GM21529 (cell line): ENCODE results near the gene ZC3H10.
"Not testable (repeated sequence)": the region's sequence is repeated elsewhere in the genome, so short reads cannot be mapped to it uniquely, and the experiment has no call there.

ENCODE experiments used
- ATAC-seq: cut with Tn5 transposase; IDR thresholded peaks from one replicate; pipeline ENCODE4 v1.9.1; 2021; ENCODE audit not compliant: unreplicated experiment

The ZC3H10 gene

GRCh38 chr12:56153678-56154065 is 35.6 kb downstream of the ZC3H10 start:
- ATAC-seq: no peak

- ATAC-seq: no peak
Observed at GRCh38 chr12:56154246-56154771, 36.2 kb downstream of the ZC3H10 start.

DNA sequence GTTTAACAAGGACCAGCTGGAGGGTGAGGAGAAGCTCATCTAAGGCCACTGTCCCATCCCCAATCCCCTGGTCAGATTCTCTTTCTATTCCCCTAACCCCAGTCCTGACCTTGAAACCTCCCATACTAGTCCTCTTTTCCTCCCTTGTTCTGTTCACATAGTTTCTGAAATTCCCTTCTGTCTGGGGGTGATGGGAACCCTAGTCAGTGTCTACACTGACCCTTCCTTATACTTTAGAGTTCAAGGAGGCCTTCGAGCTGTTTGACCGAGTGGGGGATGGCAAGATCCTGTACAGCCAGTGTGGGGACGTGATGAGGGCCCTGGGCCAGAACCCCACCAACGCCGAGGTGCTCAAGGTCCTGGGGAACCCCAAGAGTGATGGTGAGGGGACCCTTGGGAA is 36.8 kb downstream of the ZC3H10 start:
- no peak for ATAC-seq

DNA sequence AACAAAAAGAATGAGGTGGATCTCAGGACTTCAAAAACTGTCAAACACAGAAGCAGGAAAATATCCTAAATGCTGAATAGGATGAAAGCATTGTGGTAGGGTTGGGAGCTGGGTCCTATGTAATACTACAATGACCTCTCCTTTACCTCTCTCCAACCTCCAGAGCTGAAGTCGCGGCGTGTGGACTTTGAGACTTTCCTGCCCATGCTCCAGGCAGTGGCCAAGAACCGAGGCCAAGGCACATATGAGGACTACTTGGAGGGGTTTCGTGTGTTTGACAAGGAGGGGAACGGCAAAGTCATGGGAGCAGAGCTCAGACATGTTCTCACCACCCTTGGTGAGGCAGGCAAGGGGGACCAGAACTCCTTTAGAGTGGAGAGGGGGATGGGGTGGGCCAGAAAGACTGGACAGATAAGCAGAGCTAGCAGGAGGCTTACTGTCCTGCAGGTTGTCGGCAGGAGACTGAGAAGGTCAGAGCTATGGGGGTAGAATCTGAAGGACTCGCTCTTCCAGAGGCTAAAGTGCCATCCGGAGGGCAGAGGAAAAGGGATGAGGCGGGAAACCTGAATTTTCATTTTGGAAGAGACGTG is 37.3 kb downstream of the ZC3H10 start:
- no peak for ATAC-seq

GRCh38 chr12:56156464-56157200 is 38.6 kb downstream of the ZC3H10 start:
- not testable (repeated sequence) for ATAC-seq

- peak; percentile 33 for ATAC-seq
Observed at GRCh38 chr12:56157201-56158028, 39.3 kb downstream of the ZC3H10 start.

GRCh38 chr12:56158029-56158925 is 40.2 kb downstream of the ZC3H10 start, which contains the start of gene MYL6:
Gene MYL6 (plus strand): TSS chr12:56158359. CDS start chr12:56158402, 43 bp downstream.
- peak; percentile 73 for ATAC-seq

- no peak for ATAC-seq
Observed at GRCh38 chr12:56158926-56159461, 40.9 kb downstream of the ZC3H10 start.

- no peak for ATAC-seq
Observed at GRCh38 chr12:56159482-56160192, 41.6 kb downstream of the ZC3H10 start.

DNA sequence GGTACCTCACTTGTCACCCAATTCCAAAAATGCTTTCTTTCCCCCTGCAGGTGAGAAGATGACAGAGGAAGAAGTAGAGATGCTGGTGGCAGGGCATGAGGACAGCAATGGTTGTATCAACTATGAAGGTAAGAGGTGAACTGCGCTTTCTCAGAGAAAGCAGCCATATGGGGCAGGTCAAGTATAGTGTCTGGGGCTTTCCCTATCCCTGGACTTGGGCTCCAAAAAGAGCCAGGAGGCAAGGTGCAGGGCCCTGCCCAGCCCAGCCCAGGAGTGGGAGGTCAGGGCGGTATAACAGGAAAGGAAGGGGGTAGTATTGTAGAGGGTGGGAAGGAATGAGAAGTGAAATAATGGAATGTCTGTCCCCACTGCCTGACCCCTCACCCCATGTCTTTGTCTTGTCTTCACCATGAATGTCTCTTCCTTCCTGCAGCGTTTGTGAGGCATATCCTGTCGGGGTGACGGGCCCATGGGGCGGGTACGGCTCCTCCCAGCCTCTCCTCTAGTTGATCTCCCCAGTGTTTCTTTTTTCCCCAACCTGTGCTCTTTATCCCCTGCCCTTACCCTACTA is 42.2 kb downstream of the ZC3H10 start:
- no peak for ATAC-seq

GRCh38 chr12:56160894-56161689 is 43.0 kb downstream of the ZC3H10 start:
- no peak for ATAC-seq

DNA sequence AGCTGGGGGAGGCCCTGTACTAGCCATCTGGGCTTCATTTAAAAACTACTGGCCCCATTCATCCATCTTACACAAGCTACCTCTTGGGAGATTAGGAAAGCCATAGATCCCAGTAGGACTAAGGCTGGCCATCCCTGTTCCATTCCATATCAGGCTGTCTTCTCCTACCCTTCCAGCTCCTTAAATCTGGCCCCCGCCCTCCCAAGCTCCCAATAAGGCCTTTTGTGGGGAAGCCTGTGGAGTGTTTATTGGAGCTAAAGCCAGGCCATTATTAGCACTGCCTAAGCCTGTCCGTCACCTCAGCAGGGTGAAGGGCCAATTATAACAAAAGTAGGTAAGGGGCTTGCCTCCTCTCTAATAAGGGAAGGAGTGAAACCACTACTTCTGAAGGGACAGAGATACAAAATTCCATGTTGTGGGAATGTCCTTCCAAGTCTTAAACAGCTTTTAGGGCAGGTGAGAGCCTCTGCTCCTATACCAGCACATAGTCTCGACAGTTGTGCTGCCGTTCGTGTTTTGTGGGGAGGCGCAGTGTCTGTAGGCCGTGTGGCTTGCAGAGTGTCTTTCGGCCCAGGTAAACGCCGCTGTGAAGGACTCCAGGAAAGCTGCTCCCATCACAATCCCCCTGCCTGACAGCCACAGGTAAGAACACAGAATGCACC is 43.8 kb downstream of the ZC3H10 start:
- ATAC-seq: no peak

- no peak for ATAC-seq
Observed at GRCh38 chr12:56162468-56163290, 44.6 kb downstream of the ZC3H10 start.

- no peak for ATAC-seq
Observed at GRCh38 chr12:56163533-56164344, 45.7 kb downstream of the ZC3H10 start.

DNA sequence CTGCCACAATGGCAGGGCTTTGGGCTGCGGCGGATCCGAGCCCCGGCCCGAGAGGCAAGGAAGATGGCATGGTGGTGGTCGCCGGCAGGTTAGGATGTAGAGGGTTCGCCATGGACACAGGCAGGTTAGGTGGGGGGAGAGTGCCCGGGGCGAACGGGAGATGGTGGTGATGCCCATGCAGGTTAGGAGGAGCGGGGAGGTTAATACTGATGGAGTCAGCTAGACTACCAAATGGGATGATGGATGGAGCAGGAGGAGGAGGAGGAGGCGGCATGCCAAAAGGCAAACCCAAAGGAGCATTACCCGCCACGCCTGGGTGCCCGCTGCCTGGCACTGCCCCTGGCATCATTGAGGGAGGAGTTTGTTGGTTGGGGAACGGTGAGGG is 46.3 kb downstream of the ZC3H10 start:
- ATAC-seq: no peak

DNA sequence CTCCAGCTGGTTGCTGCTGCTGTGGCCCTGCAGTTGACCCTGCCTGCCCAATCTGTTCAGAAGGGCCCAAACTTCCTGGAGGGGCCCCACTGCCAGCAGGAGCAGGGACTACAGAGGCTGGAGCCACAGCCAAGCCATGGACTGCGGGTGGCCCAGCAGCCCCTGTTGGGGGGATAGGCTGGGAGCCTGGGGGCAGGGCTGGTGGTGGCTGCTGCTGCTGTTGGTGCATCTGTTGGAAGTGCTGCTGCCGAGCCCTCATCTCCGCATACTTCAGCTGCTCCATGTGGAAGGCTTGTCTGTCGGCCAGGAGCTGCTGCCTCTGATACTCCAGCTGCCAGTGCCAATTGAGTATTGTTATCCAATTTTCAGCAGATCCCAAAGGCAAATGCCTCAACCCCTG is 47.3 kb downstream of the ZC3H10 start:
- ATAC-seq: no peak
